ENCODE measurements around the gene FBXW5. TPM values are rescaled to one million over a fixed set of nuclear protein-coding genes. Genes with fewer than 3 reads are reported as not detected.

Gene FBXW5
- total and polyA plus RNA-seq, 2 donors (not counting 3 experiments of a cell fraction or from before 2014, with no cell fraction given) = 97.3 to 151 TPM

- Histone ChIP-seq H3K36me3 (ENCODE audit: control insufficient read depth in 2 of 2, extremely low read depth in 1 of 2, insufficient read depth in 2 of 2, low read length in 2 of 2) (no peaks in the 10 kb centered on the region), H3K9me1 (replicated peaks; ENCODE audit: control insufficient read depth, extremely low read depth, insufficient read depth, low read length) (no peaks in the 10 kb centered on the region), H3K9ac (replicated peaks; ENCODE audit: extremely low read depth, insufficient read depth, low read length) (no peak overlapping the region), H3K9me3 (replicated peaks; ENCODE audit: control insufficient read depth, insufficient read depth, low read length) (no peaks in the 10 kb centered on the region), H3K79me2 (ENCODE audit: control insufficient read depth, insufficient read depth, low read length) (no peaks in the 10 kb centered on the region), H3K27ac (ENCODE audit: insufficient read depth, low read depth, low read length) (no peak overlapping the region), H4K20me1 (replicated peaks; ENCODE audit: control insufficient read depth, extremely low read depth, insufficient read depth, low read length) (no peaks in the 10 kb centered on the region), H2AFZ (ENCODE audit: low read depth, low read length) (no peak overlapping the region), H3K4me3 (replicated peaks in 1 of 3; ENCODE audit: insufficient read depth in 1 of 3, low read depth in 1 of 3, low read length in 3 of 3) (no peak overlapping the region), H3K27me3 (ENCODE audit: control insufficient read depth in 2 of 2, insufficient read depth in 2 of 2, low read length in 2 of 2) (no peaks in the 10 kb centered on the region), H3K4me1 (ENCODE audit: control insufficient read depth, extremely low read depth, insufficient read depth, low read length) (no peaks in the 10 kb centered on the region), H3K4me2 (ENCODE audit: insufficient read depth, low read length) (no peak overlapping the region)
- DNase-seq (ENCODE audit: low read depth, low spot score) (no peak), FAIRE-seq (no peak)
- BruUV-seq (replicated peaks) = no TSS peak
- intact Hi-C loops (cut with micrococcal nuclease) = no loop called here
- TF ChIP-seq EZH2 (IDR thresholded peaks at IDR 0.05; ENCODE audit: borderline replicate concordance, low read depth, low read length, severe bottlenecking) (no peak), GATA2 (IDR thresholded peaks at IDR 0.05; ENCODE audit: insufficient read depth, insufficient read length, low read depth, low read length) (no peak), POLR2AphosphoS5 (IDR thresholded peaks at IDR 0.05; ENCODE audit: insufficient read depth, low read depth, low read length) (no peak), MAX (IDR thresholded peaks at IDR 0.05; ENCODE audit: insufficient read depth, insufficient read length) (no peak), MYC (IDR thresholded peaks at IDR 0.05; ENCODE audit: low read depth, low read length) (no peak), JUN (IDR thresholded peaks at IDR 0.05; ENCODE audit: borderline replicate concordance, insufficient read depth, insufficient read length, low read depth) (no peak), FOS (IDR thresholded peaks at IDR 0.05; ENCODE audit: borderline replicate concordance, insufficient read depth, low read length) (no peak), POLR2A (IDR thresholded peaks at IDR 0.05; ENCODE audit: low read depth, low read length) (no peak)
- TF ChIP-seq, protein P1, sequence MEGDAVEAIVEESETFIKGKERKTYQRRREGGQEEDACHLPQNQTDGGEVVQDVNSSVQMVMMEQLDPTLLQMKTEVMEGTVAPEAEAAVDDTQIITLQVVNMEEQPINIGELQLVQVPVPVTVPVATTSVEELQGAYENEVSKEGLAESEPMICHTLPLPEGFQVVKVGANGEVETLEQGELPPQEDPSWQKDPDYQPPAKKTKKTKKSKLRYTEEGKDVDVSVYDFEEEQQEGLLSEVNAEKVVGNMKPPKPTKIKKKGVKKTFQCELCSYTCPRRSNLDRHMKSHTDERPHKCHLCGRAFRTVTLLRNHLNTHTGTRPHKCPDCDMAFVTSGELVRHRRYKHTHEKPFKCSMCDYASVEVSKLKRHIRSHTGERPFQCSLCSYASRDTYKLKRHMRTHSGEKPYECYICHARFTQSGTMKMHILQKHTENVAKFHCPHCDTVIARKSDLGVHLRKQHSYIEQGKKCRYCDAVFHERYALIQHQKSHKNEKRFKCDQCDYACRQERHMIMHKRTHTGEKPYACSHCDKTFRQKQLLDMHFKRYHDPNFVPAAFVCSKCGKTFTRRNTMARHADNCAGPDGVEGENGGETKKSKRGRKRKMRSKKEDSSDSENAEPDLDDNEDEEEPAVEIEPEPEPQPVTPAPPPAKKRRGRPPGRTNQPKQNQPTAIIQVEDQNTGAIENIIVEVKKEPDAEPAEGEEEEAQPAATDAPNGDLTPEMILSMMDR (IDR thresholded peaks at IDR 0.05; ENCODE audit: extremely low read depth in 1 of 2, insufficient read depth in 1 of 2, low read depth in 1 of 2, low read length in 2 of 2) = no peak
- dilution Hi-C loops (cut with MboI; ENCODE audit: extremely low pct_ligation_motif_present, low sequenced_read_pairs) = no loop called here
- ChIA-PET POLR2A (no interaction called here), CTCF (interaction anchor here (1.3 kb wide), 1 partner anchor 60 kb away, joined by 3 read pairs; no protein-coding TSS in a partner anchor)
Measured at GRCh38 chr9:136969774-136970173, 25.2 kb upstream of the FBXW5 start.

All from endothelial cell of umbilical vein (primary cell).